Nucleus accumbens (tissue), 56 donors: ENCODE results near the gene FAM161B.
"Not testable (repeated sequence)": the region's sequence is repeated elsewhere in the genome, so short reads cannot be mapped to it uniquely, and the experiment has no call there.

Experiments
- DNase-seq, 56 donors: peaks; one replicate each; lab custom pipeline; 2025; lab: John Stamatoyannopoulos, UW

The FAM161B gene

DNA sequence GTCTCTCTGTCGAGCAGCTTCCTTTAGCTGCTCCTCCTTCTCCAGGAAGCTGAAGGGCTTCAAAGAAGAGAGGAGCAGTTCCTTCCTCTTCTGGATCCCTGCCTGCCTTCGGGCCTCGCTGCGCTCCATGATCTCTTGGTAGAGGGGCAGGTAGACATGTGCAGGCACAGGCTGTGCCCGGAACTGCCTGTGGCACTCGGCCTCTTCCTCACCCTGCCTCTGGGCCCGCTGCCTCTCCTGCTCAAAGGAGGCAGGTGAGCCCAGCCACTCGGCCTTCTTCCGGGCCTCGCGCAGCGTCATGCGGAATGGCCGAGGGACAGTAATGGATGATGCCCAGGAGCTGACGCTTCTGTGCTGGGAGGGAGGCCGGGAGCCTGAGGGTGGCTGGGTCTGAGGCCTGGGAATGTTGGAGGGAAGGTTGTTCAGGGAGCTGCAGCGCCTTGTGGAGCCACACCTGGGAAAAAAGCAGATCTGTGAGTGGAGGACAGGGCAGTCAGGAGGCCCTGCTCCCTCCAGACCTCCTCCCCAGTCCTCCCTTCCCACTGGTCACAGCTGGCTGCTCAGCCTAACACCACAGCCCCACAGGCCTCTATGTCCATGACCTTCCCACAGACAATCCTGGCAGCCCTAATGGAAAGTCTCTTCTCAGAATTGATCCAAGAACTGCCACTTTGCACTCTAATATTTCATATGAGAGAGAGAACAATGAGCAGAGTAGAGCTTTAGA, 5.3 kb downstream of the FAM161B start:
- no peak for DNase-seq

GRCh38 chr14:73943083-73943482, 6.8 kb downstream of the FAM161B start:
- DNase-seq: no peak

- DNase-seq: no peak
Observed at GRCh38 chr14:73942180-73942579, 7.7 kb downstream of the FAM161B start.

- no peak for DNase-seq
Observed at GRCh38 chr14:73937012-73937411, 12.9 kb downstream of the FAM161B start.

GRCh38 chr14:73936548-73936947, 13.3 kb downstream of the FAM161B start:
- DNase-seq: no peak

GRCh38 chr14:73935666-73936065, 14.2 kb downstream of the FAM161B start:
- DNase-seq: no peak

DNA sequence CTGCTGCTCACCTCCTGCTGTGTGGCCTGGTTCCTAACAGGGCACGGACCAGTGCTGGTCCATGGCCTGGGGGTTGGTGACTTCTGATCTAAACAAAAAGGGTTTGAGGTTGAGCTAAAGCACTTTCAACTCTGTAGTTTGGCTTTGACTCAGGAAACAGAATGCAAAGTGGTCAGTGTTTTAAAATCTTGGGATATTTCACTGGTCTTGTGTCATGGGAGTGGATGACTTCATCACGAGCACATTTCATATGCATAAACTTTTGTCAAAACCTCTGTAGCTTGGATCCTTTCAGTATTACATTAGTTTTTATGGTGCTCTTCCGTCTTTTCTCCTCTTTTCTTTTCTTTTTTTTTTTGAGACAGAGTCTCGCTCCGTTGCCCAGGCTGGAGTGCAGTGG, 25.6 kb downstream of the FAM161B start:
- DNase-seq: no peak

- DNase-seq: not testable (repeated sequence)
Observed at GRCh38 chr14:73919457-73919856, 30.4 kb downstream of the FAM161B start.

- DNase-seq: no peak
Observed at GRCh38 chr14:73916324-73916723, 33.6 kb downstream of the FAM161B start.

GRCh38 chr14:73913256-73913655, 36.6 kb downstream of the FAM161B start:
- DNase-seq: no peak

DNA sequence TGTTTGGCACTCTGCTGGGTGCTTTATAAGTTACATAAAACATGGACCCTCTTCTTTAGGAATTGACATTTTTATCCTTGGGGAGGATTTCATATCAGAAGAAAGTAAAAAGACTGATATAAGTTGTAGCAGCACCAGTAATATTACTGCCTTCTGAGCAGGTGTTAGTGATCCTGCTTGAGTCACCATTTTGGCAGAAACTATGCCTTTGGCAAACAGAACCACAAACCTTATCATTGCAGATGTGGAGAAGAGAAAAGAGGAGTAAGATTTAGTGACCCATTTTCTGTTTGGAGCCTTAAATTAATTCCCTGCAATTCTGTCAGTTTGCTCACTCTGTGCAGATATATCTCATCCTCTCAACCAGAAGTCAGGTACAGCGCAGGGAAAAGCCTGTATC, 40.2 kb downstream of the FAM161B start:
- DNase-seq: no peak

- DNase-seq: no peak
Observed at GRCh38 chr14:73903028-73903427, 46.9 kb downstream of the FAM161B start.

DNA sequence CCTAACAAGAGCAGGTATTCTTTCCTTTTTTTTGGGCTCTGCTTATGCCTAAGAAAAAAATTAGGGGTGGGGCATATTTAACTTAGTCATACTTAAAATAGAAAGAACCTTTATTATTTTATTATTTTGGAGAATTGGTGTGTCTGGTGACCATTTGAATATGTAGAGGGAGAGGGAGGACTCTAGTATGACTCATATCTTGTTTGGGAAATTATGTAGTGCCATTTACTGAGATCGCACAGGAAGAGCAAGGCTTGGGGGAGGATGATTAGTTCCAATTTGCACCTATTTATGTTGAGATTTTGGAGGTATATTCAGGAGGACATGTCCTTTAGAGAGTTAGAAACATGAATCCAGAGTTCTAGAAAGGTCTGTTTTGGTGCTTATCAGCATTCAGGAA, 53.4 kb downstream of the FAM161B start:
- DNase-seq: no peak

- peak in 4 of 56 donors; percentile 0 to 10 (median 2) for DNase-seq
Observed at GRCh38 chr14:73895939-73896338, 54.0 kb downstream of the FAM161B start.

DNA sequence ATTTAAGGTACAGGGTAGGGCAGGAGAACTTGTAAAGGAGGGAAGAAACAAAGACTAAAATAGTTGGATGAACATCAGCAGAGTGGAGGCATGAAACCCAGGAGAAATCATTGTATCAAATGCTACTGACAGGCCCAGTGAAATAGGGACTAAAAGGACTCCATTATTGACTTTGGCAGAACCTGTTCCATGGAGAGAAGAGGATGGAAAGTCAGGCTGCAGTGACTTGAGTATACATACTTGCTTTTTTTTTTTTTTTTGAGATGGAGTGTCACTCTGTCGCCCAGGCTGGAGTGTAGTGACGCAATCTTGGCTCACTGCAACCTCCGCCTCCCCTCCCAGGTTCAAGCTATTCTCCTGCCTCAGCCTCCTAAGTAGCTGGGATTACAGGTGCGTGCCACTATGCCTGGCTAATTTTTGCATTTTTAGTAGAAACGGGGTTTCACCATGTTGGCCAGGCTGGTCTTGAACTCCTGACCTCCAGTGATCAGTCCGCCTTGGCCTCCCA, 55.7 kb downstream of the FAM161B start:
- not testable (repeated sequence) for DNase-seq

- no peak for DNase-seq
Observed at GRCh38 chr14:73889376-73889775, 60.5 kb downstream of the FAM161B start.

DNA sequence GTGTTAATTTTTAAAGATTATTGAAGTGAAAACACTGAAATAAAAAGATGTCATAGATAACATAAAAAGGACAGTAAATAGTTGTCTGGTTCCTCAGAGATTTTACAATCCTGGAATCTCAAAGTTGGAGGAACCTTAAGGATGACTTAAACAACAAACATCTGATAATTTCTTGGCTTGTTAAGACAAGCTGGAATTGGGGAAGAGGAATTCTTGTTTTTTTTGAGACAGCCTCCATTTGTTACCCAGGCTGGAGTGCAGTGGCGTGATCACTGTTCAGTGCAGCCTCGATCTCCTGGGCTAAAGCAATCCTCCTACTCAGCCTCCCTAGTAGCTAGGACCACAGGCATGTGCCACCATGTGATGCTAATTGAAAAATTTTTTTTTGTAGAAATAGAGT, 60.9 kb downstream of the FAM161B start:
- DNase-seq: no peak

DNA sequence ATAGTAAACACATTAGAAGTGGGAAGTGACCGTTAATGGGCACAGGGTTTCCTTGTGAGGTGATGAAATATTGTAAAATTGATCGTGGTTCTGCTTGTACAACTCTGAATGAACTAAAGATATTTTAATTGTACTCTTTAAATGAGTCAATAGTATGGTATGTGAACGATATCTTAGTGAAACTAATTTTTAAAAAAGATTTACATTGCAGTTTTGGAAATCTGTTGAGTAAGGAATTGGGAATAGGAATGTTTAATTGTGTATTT, 61.5 kb downstream of the FAM161B start:
- DNase-seq: no peak

- no peak for DNase-seq
Observed at GRCh38 chr14:73887694-73888459, 62.0 kb downstream of the FAM161B start.

DNA sequence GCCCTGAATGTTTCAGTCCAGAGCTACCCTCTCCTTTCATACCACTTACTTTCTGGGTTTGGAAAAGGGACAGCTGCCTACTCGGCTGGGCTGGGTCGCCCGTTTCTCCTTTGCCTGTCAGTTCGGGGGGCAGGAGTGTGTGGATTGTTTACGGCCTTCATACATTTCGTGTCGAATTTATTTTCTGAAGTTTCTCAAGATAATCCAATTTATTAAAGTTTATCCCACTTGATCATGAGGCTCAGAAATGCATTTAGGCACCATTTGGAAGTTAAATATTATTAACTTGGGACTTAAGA, 62.6 kb downstream of the FAM161B start:
- DNase-seq: no peak

GRCh38 chr14:73886449-73887317, 63.2 kb downstream of the FAM161B start, which contains the start of gene ZNF410:
Gene ZNF410 (plus strand): TSS chr14:73886859. CDS start chr14:73892176, 5,317 bp downstream.
- DNase-seq: peak; percentile 52 to 93 (median 86)
